ENCODE results near the gene EIF3M.

- TF ChIP-seq CTCF (IDR thresholded peaks at IDR 0.05): no peak
- TF ChIP-seq ZFX (IDR thresholded peaks at IDR 0.05; ENCODE audit: borderline replicate concordance): no peak
These were observed 10.6 kb downstream of the EIF3M start for GRCh38 chr11:32594272-32594671.
